Left cardiac atrium (tissue), 4 donors: Measurements from ENCODE around the gene WWC2. TPM values are rescaled to one million over a fixed set of nuclear protein-coding genes. Genes with fewer than 3 reads are reported as not detected.
"Not testable (repeated sequence)": the region's sequence is repeated elsewhere in the genome, so short reads cannot be mapped to it uniquely, and the experiment has no call there.

Experiments
- ATAC-seq, 2 donors: fragments of 200-7000 bp; cut with Tn5 transposase; one replicate each; pipeline ENCODE4 v1.9.1; 2020; ENCODE audit warnings: mild to moderate bottlenecking in 2 of 2, moderate library complexity in 2 of 2
- DNase-seq: peaks from one replicate; pipeline ENCODE4 v3.0.0-alpha.2; 2020
- intact Hi-C, 2 donors: fragments of 100-400 bp; cut with DNase I; formaldehyde crosslinking; loops; one replicate each; pipeline versions ENCODE4 v1.14.1 to v1.15.1; 2022 to 2023
- total RNA-seq, 2 donors: library from RNA; stranded (reverse); fragmentation: NEBNext Ultra II Directional; extraction: Animal tissue kit (Norgen Biotek cat#: 25700); gene quantifications; one replicate each; pipeline ENCODE4 v1.2.1, GENCODE V29; 2021
- donor health status: DM: no; HTN: yes; CAD: no.
- donor health status: DM: no; HTN: yes; CAD: no; lungs with severe emphysema.
- donor health status: DM: yes; HTN: yes; CAD: no.
- donor health status: Dilated cardiomyopathy.

Gene WWC2
- total RNA-seq, 2 donors from 2014 or later: 31.5 to 32.3 TPM

DNA sequence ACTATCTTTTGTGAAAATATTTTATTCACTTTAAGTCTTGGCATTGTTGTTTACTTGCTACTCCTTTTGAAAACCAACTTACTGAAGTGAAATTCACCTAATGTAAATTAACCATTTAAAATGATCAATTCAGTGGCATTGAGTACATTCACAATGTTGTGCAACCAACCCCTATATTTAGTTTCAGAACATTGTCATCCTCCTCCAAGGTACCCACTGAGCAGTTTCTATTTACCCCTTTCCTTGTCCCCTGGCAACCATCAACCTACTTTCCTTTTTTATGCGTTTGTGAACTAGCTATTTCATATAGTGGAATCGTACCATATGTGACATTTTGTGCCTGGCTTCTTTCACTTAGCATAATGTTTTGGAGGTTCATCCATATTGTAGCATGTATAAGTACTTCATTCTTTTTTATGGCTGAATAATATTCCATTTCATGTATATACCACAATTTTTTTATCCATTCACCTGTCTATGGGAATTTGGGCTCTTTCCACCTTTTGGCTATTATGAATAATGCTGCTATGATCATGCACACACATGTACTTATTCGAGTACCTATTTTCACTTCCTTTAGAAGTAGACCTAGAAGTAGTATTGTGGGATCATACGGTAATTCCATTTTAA is 85.0 kb downstream of the WWC2 start:
- ATAC-seq: no peak
- intact Hi-C loops: no loop called here

DNA sequence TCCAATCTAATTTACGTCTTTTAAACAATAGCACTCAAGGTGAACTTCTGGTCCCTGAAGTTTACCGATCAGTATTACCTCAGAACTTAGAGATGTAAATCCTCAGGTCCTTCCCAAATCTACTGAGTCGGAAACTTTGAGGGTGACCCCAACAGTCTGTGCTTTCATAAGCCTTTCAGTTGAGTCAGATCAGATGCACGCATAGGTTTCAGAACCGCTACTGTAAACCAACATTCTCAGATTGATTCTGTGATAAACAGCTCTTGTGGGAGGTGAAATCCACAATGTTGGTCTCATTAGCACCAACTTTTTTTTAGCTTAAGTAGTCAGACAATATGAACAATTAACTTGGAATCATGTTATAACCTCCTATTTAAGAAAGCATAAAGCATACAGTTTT is 86.0 kb downstream of the WWC2 start:
- no peak for DNase-seq
- intact Hi-C loops: no loop called here
- no peak for ATAC-seq

More for the DNA sequence above, 85.0 kb downstream of the WWC2 start:
- DNase-seq: no peak

DNA sequence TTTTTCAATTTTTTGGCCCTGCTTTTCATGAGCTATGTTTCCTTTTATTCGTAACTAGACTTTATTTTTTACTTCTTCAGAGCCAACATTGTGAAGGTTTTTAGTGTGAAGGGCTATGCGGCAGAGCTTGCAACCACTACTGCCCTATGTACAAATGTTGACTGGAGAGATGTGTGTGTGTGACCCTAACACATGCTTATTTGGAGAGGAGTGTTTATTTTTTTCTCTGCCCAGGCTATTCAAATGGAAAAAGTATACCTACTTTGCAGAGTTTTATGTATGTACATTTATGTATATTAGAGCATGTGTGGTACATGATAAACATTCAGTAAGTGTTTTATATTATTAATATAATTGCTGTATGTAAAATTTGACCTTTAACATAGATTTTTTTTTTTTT is 86.5 kb downstream of the WWC2 start:
- no peak for DNase-seq
- intact Hi-C loops: no loop called here

DNA sequence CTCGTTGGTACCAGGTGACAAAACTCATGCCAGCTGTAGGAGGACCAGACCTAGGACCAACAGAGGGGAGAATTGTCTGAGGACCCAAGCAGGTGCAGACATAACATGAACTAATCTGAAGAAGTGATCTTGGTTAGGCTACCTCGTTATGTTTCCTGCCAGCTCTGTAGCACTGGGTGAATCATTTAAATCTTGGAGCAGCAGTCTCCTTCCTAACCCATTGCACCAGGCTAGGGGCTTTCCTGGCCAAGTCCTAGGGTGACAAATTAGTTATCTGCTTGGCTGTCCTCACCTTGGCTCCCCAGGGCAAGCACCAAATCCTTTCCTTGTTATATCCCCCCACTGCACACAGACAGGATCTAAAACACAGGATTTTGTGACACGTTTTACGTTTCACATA is 87.8 kb downstream of the WWC2 start:
- ATAC-seq (no peak), DNase-seq (no peak)
- intact Hi-C loops: no loop called here

More for the DNA sequence above, 86.5 kb downstream of the WWC2 start:
- no peak for ATAC-seq

DNA sequence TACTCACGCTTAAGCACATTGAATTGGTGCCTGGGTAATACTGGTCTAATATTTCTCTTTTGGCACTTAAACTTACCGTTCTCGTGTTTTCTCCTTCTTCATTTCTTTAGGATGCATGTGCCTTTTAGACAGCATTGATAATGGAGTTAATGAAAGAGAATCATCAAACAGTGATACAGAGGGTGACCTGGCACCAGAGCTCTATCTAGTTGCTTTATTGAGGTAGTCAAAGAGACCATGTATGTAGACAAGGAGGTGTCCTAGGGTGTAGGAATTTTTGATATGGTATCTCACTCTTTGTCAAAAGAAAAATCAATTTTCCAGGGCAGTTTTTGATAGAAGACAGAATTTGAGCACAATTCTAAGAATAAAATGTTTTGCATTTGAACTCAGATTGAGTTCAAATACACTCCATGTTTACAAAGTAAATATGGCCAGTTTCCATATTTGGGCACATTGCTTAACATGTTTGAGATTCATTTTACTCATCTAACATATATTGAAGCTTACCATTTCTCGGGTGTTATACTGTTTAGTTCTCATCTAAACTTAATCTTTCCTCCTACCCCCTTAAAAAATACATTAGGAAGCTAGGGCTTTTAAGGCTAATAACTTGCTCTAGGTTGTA is 92.0 kb downstream of the WWC2 start:
- DNase-seq (no peak), ATAC-seq (no peak)
- intact Hi-C loops: no loop called here

DNA sequence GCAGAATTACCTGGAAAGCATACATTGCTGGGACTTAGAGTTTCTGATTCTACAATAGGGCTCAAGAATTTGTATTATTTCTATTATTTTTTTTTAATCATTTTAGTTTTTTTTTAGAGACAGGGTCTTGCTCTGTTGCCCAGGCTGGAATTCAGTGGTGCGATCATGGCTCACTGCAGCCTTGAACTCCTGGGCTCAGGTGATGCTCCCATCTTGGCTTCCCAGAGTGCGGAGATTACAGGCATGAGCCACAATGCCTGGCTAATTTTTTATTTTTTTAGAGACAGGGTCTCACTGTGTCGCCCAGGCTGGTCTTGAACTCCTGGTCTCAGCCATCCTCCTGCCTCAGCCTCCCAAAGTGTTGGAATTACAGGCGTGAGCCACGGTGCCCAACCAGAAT is 92.6 kb downstream of the WWC2 start:
- intact Hi-C loops: no loop called here
- no peak for ATAC-seq
- DNase-seq: no peak

DNA sequence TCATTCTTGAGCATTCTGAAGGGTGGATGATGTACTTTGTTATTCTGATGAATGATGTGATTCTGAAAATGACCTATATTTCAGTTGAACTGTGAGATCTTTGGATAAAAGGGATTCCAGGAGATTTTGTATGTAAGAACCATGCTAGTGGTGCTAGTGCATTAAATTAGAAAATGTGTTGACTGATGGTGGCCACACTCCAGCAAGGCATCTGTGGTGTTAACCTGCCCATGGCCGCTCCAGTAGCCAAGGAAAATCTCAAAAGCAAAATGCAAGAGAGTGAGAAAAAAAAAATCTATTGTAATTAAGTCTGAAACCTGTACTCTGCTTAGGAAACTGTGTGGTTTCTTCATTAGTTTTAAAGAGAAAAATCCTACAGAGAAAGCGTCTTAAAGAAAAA is 93.5 kb downstream of the WWC2 start:
- ATAC-seq: no peak
- intact Hi-C loops: no loop called here

DNA sequence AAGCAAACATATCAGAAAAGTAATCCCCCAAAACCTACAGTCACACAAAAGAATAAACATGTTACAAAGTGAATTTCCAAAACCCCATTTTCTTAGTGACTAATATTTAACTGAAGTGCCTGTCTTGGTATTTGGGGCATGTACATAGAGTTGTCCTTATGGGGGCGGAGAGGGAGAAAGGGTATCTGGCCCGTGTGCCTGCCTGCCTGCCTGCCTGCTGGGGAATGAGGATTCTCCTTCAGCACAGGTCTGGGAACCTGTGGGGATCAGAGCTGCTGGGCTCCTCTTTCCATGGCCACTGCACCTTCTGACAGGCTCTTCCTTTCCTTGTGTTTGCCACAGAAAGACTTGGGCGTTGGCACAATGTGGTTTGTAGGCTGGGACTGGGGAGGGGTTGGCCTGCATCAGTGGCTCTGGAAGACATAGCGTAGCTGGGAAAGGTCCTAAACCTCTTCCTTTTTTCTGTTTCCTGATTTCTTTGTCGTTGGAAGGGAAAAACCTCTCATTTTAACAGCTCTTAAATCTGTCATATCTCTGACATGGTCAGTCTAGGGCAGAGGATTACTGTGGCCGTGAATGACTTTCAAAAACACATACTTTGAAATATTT is 94.8 kb downstream of the WWC2 start:
- ATAC-seq: peak in 1 of 2 donors; percentile 48
- DNase-seq: not testable (repeated sequence)

More for the DNA sequence above, 93.5 kb downstream of the WWC2 start:
- DNase-seq: no peak

DNA sequence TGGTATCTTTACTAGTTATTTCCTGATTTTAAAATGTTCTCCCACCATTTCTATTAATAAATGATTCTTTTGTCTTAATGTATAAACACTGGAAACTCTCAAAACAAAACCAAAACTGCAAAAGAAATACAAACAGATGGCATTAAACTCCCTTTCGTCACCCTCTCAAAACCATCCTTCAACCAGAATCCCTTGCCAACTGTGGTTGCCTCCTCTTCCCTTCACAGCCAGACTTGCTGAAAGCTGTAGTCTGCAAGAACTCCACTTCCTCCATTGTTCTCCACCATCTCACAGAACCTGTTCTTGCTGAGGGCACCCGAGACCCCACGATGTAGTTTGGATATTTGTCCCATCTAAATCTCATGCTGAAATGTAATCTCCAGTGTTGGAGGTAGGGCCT is 96.5 kb downstream of the WWC2 start:
- intact Hi-C loops: no loop called here
- ATAC-seq: peak in 1 of 2 donors; percentile 37

More for the DNA sequence above, 94.8 kb downstream of the WWC2 start:
- intact Hi-C loops: not testable (repeated sequence)

DNA sequence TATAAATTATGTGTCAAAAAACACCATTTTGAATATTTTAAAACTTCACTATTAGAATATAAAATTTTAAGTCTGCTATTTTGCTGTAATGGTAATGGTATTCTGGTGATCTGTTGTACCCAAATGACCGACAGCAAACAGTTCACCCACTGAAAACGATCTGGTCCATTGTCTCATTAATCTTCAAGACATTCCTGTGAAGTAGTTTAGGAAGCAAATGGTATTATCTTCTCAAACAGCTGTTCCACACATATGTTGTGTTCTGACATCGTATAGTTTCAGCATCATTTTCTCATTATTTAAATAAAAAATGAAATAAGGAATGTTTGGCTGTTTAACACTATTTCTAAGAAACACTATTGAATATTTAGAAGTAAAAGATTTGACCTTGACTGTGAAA is 98.1 kb downstream of the WWC2 start:
- no peak for ATAC-seq
- no peak for DNase-seq
- intact Hi-C loops: no loop called here

More for the DNA sequence above, 96.5 kb downstream of the WWC2 start:
- DNase-seq: no peak

DNA sequence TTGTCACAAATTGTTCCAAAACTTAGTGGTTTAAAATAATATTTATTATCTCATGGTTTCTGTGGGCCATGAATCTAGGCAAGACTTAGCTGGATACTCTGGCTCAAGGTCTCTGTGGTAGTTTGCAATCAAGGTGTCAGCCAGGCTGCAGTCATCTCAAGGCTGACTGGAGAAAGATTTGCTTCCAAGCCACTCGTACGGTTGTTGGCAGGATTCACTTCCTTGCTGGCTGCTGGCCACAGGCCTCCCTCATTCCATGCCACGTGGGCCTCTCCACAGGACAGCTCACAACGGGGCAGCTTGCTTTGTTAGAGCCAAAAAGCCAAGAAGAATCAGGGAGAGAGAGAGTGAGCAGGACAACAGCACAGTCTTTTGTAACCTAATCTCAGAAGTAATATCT is 101.4 kb downstream of the WWC2 start:
- intact Hi-C loops: no loop called here
- DNase-seq: peak; percentile 55
- peak; percentile 65 to 88 for ATAC-seq

DNA sequence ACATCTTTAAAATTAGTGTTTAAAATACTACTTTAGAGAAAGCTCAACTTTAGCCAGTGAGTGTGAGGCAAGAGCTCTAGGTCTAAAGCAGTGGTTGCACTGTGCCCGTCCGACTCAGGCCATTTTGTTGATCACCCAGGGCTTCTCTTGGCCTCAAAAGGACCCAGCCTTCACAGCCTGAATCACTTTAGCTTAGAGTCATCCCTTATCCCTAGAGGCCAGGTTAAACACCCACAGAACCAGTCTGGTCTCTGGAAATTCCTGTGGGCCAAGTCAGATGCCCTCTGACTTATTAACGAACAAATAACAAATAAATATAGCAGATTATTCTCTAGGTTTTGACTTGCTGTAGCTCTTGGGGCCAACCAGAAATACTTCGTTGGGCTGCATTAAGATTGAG is 102.3 kb downstream of the WWC2 start:
- ATAC-seq (no peak), DNase-seq (no peak)
- intact Hi-C loops: no loop called here

DNA sequence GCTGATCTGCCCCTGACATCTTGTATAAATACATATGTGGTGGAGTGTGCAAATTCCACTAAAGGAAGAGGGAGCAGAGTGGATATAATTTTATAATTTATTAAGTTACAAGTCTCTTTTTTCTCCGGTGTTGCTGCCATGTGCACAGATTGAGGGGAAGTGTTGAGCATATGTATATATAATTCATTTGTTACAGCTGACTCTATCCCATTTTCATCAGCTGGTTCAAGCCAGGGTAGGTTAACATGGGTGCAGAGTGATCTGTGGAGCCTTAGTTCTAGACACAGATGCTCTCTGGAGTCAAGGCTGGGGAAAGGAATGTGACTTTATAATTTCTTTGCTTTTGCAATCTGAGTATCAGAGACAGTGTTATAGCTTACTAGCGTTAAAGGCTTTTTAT is 103.5 kb downstream of the WWC2 start:
- DNase-seq (no peak), ATAC-seq (no peak)
- intact Hi-C loops: no loop called here

DNA sequence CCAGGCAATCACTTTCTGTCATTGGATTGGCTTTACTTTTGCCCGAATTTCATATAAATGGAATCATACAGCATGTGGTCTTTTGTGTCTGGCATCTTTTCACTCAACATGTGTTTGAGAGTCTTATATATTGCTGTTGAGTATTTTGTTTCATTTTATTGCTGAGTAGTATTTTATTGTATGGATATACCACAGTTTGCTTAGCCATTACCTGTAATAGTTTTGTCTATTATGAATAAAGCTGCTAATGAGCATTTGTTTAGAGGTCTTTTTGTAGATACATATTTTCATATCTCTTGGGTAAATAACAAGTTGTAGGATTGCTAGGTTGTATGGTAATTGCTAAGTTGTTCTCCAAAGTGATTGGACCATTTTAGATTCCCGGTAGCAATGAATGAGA is 105.7 kb downstream of the WWC2 start:
- intact Hi-C loops: no loop called here
- no peak for ATAC-seq
- DNase-seq: no peak

DNA sequence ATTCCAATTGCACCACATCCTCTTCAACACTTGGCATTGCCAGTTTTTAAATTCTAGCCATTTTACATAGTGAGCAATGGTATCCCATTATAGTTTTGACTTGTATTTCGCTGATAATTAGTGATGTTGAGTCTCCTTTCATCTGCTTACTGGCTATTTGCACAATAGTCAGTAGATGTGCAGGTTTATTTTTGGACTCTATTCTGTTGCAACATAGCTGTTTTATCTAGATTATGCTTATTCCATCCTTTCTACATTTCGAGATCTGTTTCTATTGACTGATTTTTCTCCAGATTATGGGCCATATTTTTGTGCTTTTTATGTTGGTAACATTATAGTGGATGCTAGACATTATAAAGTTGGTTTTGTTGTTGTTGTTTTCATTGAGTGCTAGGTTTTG is 106.1 kb downstream of the WWC2 start:
- no peak for DNase-seq
- no peak for ATAC-seq
- intact Hi-C loops: no loop called here

DNA sequence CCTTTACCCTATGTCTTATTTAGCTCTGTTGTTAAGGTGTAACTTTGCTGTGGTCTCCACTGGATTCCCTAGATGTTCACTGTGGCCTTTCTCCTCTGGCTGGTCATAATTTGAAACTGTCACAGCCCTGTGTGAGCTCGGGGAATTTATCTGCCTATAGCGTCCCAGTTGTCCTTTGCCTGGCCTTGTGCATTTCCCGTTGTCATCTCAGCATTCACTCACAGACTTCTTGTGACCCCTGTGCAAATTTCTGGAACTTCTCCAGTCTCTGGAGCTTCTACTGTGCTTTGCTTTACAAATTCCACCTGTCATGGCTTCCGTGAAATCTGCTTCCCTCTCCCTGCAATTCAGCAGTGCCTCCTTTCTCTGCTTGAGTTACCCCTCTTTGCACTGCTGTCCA is 106.7 kb downstream of the WWC2 start:
- ATAC-seq: no peak
- no peak for DNase-seq
- intact Hi-C loops: no loop called here

DNA sequence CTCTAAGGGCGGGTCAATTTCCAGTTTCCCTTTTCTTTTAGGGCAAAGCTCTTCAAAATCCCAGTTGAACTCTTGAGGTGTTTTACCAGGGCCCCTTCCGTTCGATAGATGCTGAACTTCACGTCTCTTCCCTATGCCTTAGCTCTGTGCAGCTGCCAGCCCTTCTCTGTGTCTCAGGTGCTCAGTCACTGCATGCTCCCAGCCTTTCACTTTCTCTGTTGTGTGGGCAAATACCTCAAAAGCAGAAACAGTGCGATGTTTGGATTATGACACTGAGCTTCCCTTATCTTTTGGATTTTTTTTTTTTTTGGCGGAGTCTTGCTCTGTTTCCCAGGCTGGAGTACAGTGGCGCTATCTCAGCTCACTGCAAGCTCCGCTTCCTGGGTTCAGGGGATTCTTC is 112.5 kb downstream of the WWC2 start:
- no peak for DNase-seq
- no peak for ATAC-seq
- intact Hi-C loops: no loop called here

DNA sequence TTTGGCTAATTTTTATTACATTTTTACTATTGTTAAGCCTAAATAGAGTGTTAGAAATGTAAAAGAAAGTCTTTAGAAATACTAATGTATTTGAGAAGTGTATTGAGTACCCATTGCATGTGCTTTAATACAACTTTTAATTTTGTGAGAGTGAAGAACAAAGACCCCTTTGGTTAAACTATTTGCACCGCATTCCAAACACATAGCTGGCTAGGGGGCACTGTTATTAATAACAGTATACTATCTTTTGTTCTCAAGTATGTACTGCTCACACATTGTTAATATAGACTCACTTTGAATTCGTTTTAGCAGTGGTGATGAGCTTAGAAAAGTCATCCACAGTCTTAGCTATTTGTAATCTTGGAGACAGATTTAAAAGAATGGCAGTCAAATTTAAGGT is 114.9 kb downstream of the WWC2 start:
- intact Hi-C loops: no loop called here
- DNase-seq: no peak
- no peak for ATAC-seq

DNA sequence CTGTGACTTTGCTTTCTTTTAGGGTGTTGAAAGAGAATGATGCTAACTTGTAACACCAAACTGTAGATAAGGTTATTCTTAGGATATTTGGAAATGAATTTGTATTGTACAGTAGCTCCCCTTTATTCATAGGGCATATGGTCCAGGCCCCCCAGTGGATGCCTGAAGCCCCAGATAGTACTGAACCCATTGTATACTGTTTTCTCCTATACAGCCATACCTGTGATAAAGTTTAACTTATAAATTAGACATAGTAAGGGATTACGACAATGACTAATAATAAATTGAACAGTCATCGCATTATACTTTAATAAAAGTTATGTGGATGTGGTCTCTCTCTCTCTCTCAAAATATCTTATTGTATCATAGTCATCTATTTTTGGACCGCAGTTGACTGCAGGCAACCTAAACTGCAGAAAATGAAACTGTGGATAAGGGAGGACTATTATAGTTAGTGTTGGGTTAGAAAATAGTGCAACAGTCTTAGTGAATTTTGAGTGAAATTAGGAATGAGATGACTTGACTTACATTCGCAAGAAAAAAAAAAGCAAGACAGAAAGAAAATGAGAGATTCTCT is 115.9 kb downstream of the WWC2 start:
- ATAC-seq: peak; percentile 38 to 55
- DNase-seq: no peak
- intact Hi-C loops: no loop called here

DNA sequence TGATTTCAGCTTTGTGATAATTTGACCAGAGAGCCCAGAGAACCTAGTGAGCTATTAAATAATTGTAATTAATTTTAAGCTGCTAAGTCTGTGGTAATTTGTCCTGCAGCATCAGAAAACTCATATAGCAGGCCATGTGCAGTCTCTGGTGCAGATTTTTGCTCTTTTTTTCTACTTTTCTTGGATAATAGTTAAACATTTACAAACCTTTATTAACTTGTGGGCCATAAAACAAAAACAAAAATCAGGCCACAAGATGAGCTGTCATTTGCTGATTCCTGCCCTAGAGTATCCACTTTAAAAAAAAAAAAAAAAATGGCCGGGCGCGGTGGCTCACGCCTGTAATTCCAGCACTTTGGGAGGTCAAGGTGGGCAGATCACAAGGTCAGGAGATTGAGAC is 121.2 kb downstream of the WWC2 start:
- DNase-seq (no peak), ATAC-seq (no peak)
- intact Hi-C loops: no loop called here

DNA sequence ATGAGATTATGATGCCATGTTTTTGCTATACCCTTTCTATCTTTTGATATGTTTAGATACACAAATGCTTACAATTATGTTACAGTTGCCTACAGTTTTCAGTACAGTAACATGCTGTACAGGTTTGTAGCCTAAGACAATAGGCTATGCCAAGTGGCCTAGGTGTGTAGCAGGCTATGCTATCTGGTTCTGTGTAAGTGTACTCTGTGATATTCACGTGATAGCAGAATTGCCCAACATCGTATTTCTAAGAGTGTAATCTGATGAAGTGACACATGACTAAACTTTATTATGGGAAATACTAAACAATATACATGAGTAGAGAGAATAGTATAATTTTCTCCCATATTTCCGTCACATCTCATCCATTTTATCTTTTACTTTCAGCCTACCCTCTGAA is 124.0 kb downstream of the WWC2 start:
- intact Hi-C loops: no loop called here
- ATAC-seq: no peak
- no peak for DNase-seq
